ENCODE results near the gene PHACTR2. TPM values are rescaled to one million over a fixed set of nuclear protein-coding genes. Genes with fewer than 3 reads are reported as not detected.

PHACTR2 gene
- total and polyA plus RNA-seq, 4 donors = 4.0 to 23.8 (median 15.0) TPM

DNA sequence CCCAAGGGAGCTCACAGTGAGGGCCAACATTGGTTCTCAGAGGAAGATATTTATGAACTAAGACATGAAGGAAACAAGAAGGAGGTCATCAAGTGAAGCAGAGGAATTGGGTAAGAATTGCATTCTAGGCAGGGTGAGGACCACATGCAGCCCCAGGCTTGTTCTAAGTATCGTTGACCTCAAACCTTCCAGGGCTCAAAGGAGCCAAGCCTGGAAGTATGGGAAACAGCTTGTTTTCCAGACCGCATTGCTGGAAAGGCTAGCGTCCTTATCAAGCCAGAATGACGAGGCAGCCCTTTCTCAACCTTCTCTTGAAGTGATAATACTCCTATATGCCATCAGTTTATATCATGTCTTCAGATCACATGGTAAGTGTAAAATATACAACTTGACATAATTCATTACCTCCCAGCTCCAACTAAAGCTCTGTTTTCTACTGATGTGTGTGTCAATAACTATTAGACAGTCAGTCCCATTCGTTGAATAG is 79.6 kb downstream of the PHACTR2 start:
- no peak for DNase-seq (ENCODE audit: low spot score)
- Histone ChIP-seq H3K27me3 (ENCODE audit: control insufficient read depth in 4 of 4, insufficient read depth in 4 of 4, low read length in 3 of 4) (no peaks in the 10 kb centered on the region), H3K36me3 (ENCODE audit: control insufficient read depth in 4 of 4, insufficient read depth in 3 of 4, low read depth in 1 of 4, low read length in 3 of 4) (peaks cover 0 to 7% (median 2%) of the 10 kb centered on the region in 4 donors), H3K27ac (ENCODE audit: low read depth in 1 of 2, low read length in 2 of 2) (no peak overlapping the region), H3K9me3 (ENCODE audit: control insufficient read depth in 4 of 4, low read length in 3 of 4) (no peaks in the 10 kb centered on the region), H3K4me1 (ENCODE audit: control insufficient read depth in 4 of 4, insufficient read depth in 4 of 4, low read length in 3 of 4) (no peaks in the 10 kb centered on the region), H3K4me3 (ENCODE audit: low read depth in 1 of 3, low read length in 3 of 3) (no peak overlapping the region), H3K9ac (ENCODE audit: low read depth in 1 of 2, low read length in 2 of 2) (no peak overlapping the region)
- TF ChIP-seq RXRA (IDR thresholded peaks at IDR 0.05) = peak; percentile 25 to 35
- no peak for TF ChIP-seq FOXA2 (IDR thresholded peaks at IDR 0.05)
- WGBS = 93% methylated on average over 5 of the region's 5 CpGs

DNA sequence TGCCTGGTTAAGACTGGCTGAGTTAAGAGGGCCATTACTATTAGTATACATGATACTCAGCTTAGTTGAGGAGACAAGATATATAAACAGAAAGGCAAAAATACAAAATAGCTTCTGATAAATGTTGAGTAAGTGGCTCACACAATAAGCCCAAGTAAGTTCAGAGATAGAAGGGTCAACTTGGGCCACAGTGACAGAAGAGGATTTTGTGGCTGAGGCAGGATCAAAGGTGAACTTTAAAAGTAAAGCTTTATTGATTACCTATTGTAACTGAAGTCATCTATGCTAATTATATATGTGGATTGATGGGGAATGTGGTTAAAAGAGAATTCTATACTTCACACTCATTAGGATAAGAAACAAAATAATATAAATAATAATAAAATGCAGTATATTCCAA is 80.8 kb downstream of the PHACTR2 start:
- DNase-seq (ENCODE audit: low spot score) = no peak
- Histone ChIP-seq H3K27ac (ENCODE audit: low read depth in 1 of 2, low read length in 2 of 2) (no peak overlapping the region), H3K36me3 (ENCODE audit: control insufficient read depth in 4 of 4, insufficient read depth in 3 of 4, low read depth in 1 of 4, low read length in 3 of 4) (peaks cover 0 to 4% (median 2%) of the 10 kb centered on the region in 4 donors)

DNA sequence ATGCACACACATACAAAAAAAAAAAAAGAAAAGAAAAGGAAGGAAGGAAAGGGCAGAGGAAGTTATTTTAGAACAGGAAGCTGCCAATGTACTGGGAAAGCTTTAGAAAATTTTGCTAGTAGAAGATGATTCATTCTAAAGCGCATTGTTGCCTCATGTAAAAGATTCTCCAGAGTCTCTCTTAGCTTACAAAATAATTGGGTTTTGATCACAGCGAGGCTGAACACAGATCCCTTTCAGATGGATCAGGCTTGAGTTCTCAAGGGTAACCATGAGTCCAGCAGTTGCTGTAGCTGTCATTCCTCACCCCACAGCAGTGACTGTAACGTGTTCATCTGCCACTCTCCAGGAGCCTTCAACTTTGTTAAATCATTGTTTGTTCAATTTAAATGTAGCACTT is 81.9 kb downstream of the PHACTR2 start:
- Histone ChIP-seq H3K4me1 (ENCODE audit: control insufficient read depth in 4 of 4, insufficient read depth in 4 of 4, low read length in 3 of 4) (no peaks in the 10 kb centered on the region), H3K27me3 (ENCODE audit: control insufficient read depth in 4 of 4, insufficient read depth in 4 of 4, low read length in 3 of 4) (no peaks in the 10 kb centered on the region), H3K36me3 (ENCODE audit: control insufficient read depth in 4 of 4, insufficient read depth in 3 of 4, low read depth in 1 of 4, low read length in 3 of 4) (peaks cover 0 to 3% (median 2%) of the 10 kb centered on the region in 4 donors), H3K9me3 (ENCODE audit: control insufficient read depth in 4 of 4, low read length in 3 of 4) (no peaks in the 10 kb centered on the region), H3K4me3 (ENCODE audit: low read depth in 1 of 3, low read length in 3 of 3) (no peak overlapping the region), H3K9ac (ENCODE audit: low read depth in 1 of 2, low read length in 2 of 2) (no peak overlapping the region), H3K27ac (ENCODE audit: low read depth in 1 of 2, low read length in 2 of 2) (no peak overlapping the region)
- TF ChIP-seq YY1 (IDR thresholded peaks at IDR 0.05) (no peak), RAD21 (IDR thresholded peaks at IDR 0.05) (no peak), JUND (IDR thresholded peaks at IDR 0.05) (no peak), GABPA (IDR thresholded peaks at IDR 0.05 in 1 of 2, conservative IDR thresholded peaks at IDR 0.05 in 1 of 2) (no peak), HNF4G (IDR thresholded peaks at IDR 0.05) (no peak), HNF4A (conservative IDR thresholded peaks at IDR 0.05) (no peak), EGR1 (IDR thresholded peaks at IDR 0.05; ENCODE audit: low read depth in 2 of 2) (no peak), NR2F2 (IDR thresholded peaks at IDR 0.05) (no peak)
- TF ChIP-seq, protein P1, sequence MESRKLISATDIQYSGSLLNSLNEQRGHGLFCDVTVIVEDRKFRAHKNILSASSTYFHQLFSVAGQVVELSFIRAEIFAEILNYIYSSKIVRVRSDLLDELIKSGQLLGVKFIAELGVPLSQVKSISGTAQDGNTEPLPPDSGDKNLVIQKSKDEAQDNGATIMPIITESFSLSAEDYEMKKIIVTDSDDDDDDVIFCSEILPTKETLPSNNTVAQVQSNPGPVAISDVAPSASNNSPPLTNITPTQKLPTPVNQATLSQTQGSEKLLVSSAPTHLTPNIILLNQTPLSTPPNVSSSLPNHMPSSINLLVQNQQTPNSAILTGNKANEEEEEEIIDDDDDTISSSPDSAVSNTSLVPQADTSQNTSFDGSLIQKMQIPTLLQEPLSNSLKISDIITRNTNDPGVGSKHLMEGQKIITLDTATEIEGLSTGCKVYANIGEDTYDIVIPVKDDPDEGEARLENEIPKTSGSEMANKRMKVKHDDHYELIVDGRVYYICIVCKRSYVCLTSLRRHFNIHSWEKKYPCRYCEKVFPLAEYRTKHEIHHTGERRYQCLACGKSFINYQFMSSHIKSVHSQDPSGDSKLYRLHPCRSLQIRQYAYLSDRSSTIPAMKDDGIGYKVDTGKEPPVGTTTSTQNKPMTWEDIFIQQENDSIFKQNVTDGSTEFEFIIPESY (IDR thresholded peaks at IDR 0.05) = no peak
- TF ChIP-seq, protein P2, sequence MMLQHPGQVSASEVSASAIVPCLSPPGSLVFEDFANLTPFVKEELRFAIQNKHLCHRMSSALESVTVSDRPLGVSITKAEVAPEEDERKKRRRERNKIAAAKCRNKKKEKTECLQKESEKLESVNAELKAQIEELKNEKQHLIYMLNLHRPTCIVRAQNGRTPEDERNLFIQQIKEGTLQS (IDR thresholded peaks at IDR 0.05) = no peak
- TF ChIP-seq, protein P3, sequence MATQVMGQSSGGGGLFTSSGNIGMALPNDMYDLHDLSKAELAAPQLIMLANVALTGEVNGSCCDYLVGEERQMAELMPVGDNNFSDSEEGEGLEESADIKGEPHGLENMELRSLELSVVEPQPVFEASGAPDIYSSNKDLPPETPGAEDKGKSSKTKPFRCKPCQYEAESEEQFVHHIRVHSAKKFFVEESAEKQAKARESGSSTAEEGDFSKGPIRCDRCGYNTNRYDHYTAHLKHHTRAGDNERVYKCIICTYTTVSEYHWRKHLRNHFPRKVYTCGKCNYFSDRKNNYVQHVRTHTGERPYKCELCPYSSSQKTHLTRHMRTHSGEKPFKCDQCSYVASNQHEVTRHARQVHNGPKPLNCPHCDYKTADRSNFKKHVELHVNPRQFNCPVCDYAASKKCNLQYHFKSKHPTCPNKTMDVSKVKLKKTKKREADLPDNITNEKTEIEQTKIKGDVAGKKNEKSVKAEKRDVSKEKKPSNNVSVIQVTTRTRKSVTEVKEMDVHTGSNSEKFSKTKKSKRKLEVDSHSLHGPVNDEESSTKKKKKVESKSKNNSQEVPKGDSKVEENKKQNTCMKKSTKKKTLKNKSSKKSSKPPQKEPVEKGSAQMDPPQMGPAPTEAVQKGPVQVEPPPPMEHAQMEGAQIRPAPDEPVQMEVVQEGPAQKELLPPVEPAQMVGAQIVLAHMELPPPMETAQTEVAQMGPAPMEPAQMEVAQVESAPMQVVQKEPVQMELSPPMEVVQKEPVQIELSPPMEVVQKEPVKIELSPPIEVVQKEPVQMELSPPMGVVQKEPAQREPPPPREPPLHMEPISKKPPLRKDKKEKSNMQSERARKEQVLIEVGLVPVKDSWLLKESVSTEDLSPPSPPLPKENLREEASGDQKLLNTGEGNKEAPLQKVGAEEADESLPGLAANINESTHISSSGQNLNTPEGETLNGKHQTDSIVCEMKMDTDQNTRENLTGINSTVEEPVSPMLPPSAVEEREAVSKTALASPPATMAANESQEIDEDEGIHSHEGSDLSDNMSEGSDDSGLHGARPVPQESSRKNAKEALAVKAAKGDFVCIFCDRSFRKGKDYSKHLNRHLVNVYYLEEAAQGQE (IDR thresholded peaks at IDR 0.05) = no peak
- TF ChIP-seq, protein P4, sequence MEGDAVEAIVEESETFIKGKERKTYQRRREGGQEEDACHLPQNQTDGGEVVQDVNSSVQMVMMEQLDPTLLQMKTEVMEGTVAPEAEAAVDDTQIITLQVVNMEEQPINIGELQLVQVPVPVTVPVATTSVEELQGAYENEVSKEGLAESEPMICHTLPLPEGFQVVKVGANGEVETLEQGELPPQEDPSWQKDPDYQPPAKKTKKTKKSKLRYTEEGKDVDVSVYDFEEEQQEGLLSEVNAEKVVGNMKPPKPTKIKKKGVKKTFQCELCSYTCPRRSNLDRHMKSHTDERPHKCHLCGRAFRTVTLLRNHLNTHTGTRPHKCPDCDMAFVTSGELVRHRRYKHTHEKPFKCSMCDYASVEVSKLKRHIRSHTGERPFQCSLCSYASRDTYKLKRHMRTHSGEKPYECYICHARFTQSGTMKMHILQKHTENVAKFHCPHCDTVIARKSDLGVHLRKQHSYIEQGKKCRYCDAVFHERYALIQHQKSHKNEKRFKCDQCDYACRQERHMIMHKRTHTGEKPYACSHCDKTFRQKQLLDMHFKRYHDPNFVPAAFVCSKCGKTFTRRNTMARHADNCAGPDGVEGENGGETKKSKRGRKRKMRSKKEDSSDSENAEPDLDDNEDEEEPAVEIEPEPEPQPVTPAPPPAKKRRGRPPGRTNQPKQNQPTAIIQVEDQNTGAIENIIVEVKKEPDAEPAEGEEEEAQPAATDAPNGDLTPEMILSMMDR (IDR thresholded peaks at IDR 0.05; ENCODE audit: low read depth, low read length, missing input control) = no peak
- DNase-seq (ENCODE audit: low spot score) = no peak
- WGBS = 83% methylated on average over 3 of the region's 3 CpGs

More for the DNA sequence above, 80.8 kb downstream of the PHACTR2 start:
- H3K27me3 ChIP-seq (ENCODE audit: control insufficient read depth in 4 of 4, insufficient read depth in 4 of 4, low read length in 3 of 4) = no peaks in the 10 kb centered on the region
- H3K4me1 ChIP-seq (ENCODE audit: control insufficient read depth in 4 of 4, insufficient read depth in 4 of 4, low read length in 3 of 4) = no peaks in the 10 kb centered on the region
- H3K4me3 ChIP-seq (ENCODE audit: low read depth in 1 of 3, low read length in 3 of 3) = no peak overlapping the region
- no peaks in the 10 kb centered on the region for H3K9me3 ChIP-seq (ENCODE audit: control insufficient read depth in 4 of 4, low read length in 3 of 4)
- H3K9ac ChIP-seq (ENCODE audit: low read depth in 1 of 2, low read length in 2 of 2) = no peak overlapping the region
- TF ChIP-seq HNF4A (conservative IDR thresholded peaks at IDR 0.05) (peak in 1 of 2 donors; percentile 10), RXRA (IDR thresholded peaks at IDR 0.05) (peak in 1 of 2 donors; percentile 43)
- TF ChIP-seq, protein P4 (IDR thresholded peaks at IDR 0.05; ENCODE audit: low read depth, low read length, missing input control) = no peak
